ENCODE results near the gene PLEKHG4. TPM values are rescaled to one million over a fixed set of nuclear protein-coding genes. Genes with fewer than 3 reads are reported as not detected.
A peak's percentile ranks its signal among the peaks of the same experiment; 100 is the strongest.

PLEKHG4 gene, protein sequence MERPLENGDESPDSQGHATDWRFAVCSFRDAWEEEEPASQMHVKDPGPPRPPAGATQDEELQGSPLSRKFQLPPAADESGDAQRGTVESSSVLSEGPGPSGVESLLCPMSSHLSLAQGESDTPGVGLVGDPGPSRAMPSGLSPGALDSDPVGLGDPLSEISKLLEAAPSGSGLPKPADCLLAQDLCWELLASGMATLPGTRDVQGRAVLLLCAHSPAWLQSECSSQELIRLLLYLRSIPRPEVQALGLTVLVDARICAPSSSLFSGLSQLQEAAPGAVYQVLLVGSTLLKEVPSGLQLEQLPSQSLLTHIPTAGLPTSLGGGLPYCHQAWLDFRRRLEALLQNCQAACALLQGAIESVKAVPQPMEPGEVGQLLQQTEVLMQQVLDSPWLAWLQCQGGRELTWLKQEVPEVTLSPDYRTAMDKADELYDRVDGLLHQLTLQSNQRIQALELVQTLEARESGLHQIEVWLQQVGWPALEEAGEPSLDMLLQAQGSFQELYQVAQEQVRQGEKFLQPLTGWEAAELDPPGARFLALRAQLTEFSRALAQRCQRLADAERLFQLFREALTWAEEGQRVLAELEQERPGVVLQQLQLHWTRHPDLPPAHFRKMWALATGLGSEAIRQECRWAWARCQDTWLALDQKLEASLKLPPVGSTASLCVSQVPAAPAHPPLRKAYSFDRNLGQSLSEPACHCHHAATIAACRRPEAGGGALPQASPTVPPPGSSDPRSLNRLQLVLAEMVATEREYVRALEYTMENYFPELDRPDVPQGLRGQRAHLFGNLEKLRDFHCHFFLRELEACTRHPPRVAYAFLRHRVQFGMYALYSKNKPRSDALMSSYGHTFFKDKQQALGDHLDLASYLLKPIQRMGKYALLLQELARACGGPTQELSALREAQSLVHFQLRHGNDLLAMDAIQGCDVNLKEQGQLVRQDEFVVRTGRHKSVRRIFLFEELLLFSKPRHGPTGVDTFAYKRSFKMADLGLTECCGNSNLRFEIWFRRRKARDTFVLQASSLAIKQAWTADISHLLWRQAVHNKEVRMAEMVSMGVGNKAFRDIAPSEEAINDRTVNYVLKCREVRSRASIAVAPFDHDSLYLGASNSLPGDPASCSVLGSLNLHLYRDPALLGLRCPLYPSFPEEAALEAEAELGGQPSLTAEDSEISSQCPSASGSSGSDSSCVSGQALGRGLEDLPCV
- total RNA-seq, result 3.7 TPM

DNA sequence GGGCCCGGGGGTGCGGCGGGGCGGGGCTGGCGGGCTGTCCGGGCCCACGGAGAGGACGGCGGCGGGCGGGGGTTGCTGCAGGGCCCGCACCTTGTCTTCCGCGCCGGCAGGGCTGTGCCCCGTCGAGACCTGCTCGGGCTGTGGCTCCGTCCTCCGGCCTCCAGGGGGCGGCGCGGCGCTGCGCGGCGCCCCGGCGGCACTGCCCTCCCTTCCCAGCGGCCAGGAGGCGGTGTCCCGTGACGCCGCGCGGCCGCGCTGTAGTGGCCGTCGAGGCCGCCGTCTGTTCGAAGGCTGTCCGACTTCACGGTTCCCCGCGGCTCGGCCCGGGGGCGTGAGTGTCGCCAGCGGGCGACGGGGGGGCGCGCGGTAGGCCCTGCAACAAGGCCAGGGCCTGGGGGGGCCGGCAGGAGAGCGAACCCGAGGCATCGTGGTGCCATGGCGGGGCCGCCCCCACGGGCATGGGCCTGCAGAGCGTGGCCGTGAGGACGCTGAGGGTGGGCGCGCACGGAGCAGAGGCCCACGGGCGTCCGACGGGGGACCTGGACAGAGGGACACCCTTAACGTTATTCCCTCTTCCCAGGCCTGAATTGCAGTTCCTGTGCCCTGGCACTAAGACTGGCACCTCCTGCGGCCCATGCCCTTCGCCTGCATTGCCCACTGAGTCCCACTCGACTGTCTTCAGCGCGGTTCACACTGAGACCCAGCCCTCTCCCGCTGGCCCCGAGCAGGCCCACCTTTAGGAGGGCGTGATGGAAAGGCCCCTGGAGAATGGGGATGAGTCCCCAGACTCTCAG, at the start of gene PLEKHG4:
Gene PLEKHG4 (plus strand): TSS at position 237 of the 794 bp plus-strand sequence. CDS start 513 bp downstream, at position 750.
- H3K4me3 ChIP-seq, result peak within 1 kb of the TSS; percentile 54 to 67
- H3K4me1 ChIP-seq, result peaks cover 3 to 15% of the 10 kb centered on the region in 2 donors
- H3K9me3 ChIP-seq, result no peaks in the 10 kb centered on the region
- no peaks in the 10 kb centered on the region for H3K27me3 ChIP-seq
- H3K36me3 ChIP-seq, result no peaks in the 10 kb centered on the region
- TF ChIP-seq, protein P1, sequence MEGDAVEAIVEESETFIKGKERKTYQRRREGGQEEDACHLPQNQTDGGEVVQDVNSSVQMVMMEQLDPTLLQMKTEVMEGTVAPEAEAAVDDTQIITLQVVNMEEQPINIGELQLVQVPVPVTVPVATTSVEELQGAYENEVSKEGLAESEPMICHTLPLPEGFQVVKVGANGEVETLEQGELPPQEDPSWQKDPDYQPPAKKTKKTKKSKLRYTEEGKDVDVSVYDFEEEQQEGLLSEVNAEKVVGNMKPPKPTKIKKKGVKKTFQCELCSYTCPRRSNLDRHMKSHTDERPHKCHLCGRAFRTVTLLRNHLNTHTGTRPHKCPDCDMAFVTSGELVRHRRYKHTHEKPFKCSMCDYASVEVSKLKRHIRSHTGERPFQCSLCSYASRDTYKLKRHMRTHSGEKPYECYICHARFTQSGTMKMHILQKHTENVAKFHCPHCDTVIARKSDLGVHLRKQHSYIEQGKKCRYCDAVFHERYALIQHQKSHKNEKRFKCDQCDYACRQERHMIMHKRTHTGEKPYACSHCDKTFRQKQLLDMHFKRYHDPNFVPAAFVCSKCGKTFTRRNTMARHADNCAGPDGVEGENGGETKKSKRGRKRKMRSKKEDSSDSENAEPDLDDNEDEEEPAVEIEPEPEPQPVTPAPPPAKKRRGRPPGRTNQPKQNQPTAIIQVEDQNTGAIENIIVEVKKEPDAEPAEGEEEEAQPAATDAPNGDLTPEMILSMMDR (IDR thresholded peaks at IDR 0.05), result peak; percentile 25 to 84 (median 47)
- intact Hi-C loops (cut with DNase I), result loop anchor here (2.0 to 10.0 kb wide), 2 partner anchors 115 to 185 kb away; partner anchors contain the start of gene TPPP3
- DNase-seq (ENCODE audit: low spot score in 2 of 2), result peak; percentile 29 to 78
- H3K27ac ChIP-seq, result peak within 1 kb of the TSS; percentile 79 to 82

DNA sequence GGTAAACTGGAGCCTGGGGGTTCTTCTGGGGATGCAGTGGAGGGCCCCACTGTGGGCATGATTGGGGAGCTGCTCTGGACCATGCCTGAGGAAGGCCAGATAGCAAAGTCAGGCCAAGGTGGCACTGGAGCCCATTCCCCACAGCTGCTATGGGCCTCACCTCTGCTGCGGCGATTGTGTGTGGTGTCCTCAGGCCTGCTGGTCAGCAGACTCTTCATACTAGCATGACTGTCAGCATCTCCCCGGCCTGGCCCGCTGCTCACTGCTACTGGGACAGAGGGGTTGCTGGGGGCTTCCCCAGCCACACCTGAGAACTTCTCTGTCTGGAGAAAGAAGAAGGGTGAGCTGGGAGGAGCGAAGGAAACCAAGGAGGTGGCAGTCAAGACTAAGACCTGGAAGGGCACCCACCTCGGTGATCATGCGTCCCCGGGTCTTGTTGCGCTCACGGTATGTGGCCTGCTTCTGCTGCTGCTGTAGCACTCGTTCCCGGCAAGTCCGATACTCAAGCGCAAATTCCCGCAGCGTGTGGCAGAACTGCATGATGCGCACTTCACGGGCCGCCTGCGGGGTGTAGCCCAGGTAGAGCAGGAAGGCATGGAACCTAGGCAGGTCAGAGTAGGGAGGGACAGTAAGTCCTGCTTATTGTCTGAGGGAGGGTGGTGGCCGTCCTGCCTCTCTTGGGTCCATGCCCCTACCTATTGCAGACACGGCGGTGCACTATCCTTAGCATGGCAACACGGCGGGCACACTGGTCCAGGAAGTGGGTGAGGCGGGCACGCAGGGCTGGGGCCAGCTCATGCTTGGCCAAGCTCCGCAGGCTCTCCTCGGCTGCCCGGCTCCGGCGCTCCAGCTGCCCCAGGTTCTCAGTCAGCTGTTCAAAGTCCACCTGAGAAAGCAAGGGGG, 49.2 kb upstream of the PLEKHG4 start:
- no peak overlapping the region for H3K4me3 ChIP-seq
- no peak overlapping the region for H3K27ac ChIP-seq
- intact Hi-C loops (cut with DNase I), result no loop called here
- no peaks in the 10 kb centered on the region for H3K9me3 ChIP-seq
- TF ChIP-seq, protein P1 (IDR thresholded peaks at IDR 0.05), result no peak
- no peak for DNase-seq (ENCODE audit: low spot score in 2 of 2)
- H3K27me3 ChIP-seq, result no peaks in the 10 kb centered on the region
- H3K36me3 ChIP-seq, result peaks cover 58 to 67% of the 10 kb centered on the region in 2 donors
- peaks cover 6 to 15% of the 10 kb centered on the region in 2 donors for H3K4me1 ChIP-seq

DNA sequence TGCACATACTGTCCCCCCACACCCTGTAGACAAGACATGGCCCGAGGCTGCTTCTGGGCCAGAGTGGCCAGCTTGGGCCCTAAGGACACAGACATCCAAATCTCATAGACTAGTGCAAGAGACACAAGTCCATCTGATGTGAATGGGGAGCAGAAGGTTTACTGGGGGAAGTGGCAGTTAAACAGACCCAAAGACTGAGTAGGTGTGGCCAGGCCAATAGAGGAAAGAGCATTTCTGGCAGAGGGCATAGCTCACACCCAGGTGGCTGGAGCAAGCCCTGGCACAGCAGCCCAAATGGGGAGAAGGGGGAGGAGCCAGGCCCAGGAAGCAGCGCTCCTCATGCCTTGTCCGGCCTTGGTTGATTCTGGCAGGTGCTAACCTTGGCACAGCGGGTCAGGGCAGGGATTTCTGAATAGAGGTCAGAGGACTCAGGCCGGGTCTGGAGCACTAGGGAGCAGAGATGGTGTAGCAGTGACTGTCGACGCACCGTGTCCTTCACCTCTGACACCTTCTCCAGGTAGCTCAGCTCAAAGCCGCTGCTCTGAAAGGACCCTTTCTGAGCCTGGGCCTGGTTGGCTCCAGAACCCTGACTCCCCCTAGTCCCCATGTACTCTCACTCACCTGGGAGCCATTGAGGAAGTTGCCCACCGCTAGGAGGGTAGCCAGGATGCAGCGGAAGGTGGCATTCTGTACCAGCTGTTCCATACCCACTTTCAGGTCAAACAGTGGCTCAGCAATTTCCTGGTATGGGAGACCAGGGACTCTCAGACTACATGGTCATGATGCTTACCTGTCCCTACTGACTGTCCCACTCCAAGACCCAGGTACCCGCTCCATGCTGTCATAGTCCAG, 48.3 kb upstream of the PLEKHG4 start:
- Histone ChIP-seq H3K36me3 (peaks cover 67 to 76% of the 10 kb centered on the region in 2 donors), H3K4me1 (peaks cover 6 to 11% of the 10 kb centered on the region in 2 donors), H3K27ac (no peak overlapping the region), H3K9me3 (no peaks in the 10 kb centered on the region), H3K27me3 (no peaks in the 10 kb centered on the region), H3K4me3 (no peak overlapping the region)
- intact Hi-C loops (cut with DNase I), result no loop called here
- TF ChIP-seq, protein P1 (IDR thresholded peaks at IDR 0.05), result no peak
- no peak for DNase-seq (ENCODE audit: low spot score in 2 of 2)

DNA sequence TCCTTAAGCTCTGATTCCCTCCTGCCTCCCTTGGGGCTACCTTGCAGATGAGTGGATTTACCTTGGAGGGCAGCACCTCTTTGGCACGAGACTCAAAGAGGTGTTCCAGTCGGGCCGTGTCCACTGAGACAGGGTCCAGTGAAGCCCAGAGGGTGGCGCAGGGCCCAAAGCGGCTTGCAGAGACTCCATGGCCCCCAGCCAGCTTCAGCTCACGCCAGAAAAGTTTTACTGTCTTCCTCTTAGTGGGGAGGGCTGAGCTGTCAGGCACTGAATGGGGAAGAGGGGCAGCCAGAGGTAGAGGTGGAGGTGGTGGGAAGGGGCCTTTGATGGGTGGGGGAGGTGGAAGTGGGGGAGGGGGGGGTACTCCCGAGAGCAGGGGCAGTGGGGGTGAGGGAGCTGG, 45.7 kb upstream of the PLEKHG4 start:
- intact Hi-C loops (cut with DNase I), result no loop called here
- no peak overlapping the region for H3K27ac ChIP-seq

More for the DNA sequence above, 45.7 kb upstream of the PLEKHG4 start:
- DNase-seq (ENCODE audit: low spot score in 2 of 2), result no peak
- TF ChIP-seq, protein P1 (IDR thresholded peaks at IDR 0.05), result no peak
- Histone ChIP-seq H3K36me3 (peaks cover 82 to 93% of the 10 kb centered on the region in 2 donors), H3K9me3 (no peaks in the 10 kb centered on the region), H3K4me1 (no peaks in the 10 kb centered on the region), H3K27me3 (no peaks in the 10 kb centered on the region), H3K4me3 (no peak overlapping the region)
